ENCODE measurements around the gene FGF7.
"Not testable (repeated sequence)": the region's sequence is repeated elsewhere in the genome, so short reads cannot be mapped to it uniquely, and the experiment has no call there.

Gene FGF7

GRCh38 chr15:49441816-49442215 lies 18.8 kb downstream of the FGF7 start:
- Histone ChIP-seq H3K4me3 (ENCODE audit: low read length) (no peak overlapping the region), H3K9ac (ENCODE audit: low read length) (no peak overlapping the region), H3K27me3 (ENCODE audit: control insufficient read depth, insufficient read depth, low read length) (no peaks in the 10 kb centered on the region), H3K9me3 (ENCODE audit: control insufficient read depth, low read length) (no peaks in the 10 kb centered on the region), H3K4me1 (ENCODE audit: control insufficient read depth, insufficient read depth, low read length) (no peaks in the 10 kb centered on the region), H3K36me3 (ENCODE audit: control insufficient read depth, insufficient read depth, low read length) (no peaks in the 10 kb centered on the region)

GRCh38 chr15:49452595-49452994 lies 29.6 kb downstream of the FGF7 start:
- Histone ChIP-seq H3K4me3 (ENCODE audit: low read length) (no peak overlapping the region), H3K36me3 (ENCODE audit: control insufficient read depth, insufficient read depth, low read length) (no peaks in the 10 kb centered on the region), H3K27me3 (ENCODE audit: control insufficient read depth, insufficient read depth, low read length) (no peaks in the 10 kb centered on the region), H3K9me3 (ENCODE audit: control insufficient read depth, low read length) (no peaks in the 10 kb centered on the region), H3K4me1 (ENCODE audit: control insufficient read depth, insufficient read depth, low read length) (no peaks in the 10 kb centered on the region), H3K9ac (ENCODE audit: low read length) (no peak overlapping the region)

GRCh38 chr15:49456166-49456565 lies 33.1 kb downstream of the FGF7 start:
- Histone ChIP-seq H3K4me1 (ENCODE audit: control insufficient read depth, insufficient read depth, low read length) (no peaks in the 10 kb centered on the region), H3K9me3 (ENCODE audit: control insufficient read depth, low read length) (no peaks in the 10 kb centered on the region), H3K4me3 (ENCODE audit: low read length) (no peak overlapping the region), H3K36me3 (ENCODE audit: control insufficient read depth, insufficient read depth, low read length) (no peaks in the 10 kb centered on the region), H3K27me3 (ENCODE audit: control insufficient read depth, insufficient read depth, low read length) (no peaks in the 10 kb centered on the region), H3K9ac (ENCODE audit: low read length) (no peak overlapping the region)

- H3K27me3 ChIP-seq (ENCODE audit: control insufficient read depth, insufficient read depth, low read length) = no peaks in the 10 kb centered on the region
- no peak overlapping the region for H3K9ac ChIP-seq (ENCODE audit: low read length)
- no peaks in the 10 kb centered on the region for H3K9me3 ChIP-seq (ENCODE audit: control insufficient read depth, low read length)
- no peak overlapping the region for H3K4me3 ChIP-seq (ENCODE audit: low read length)
- H3K36me3 ChIP-seq (ENCODE audit: control insufficient read depth, insufficient read depth, low read length) = no peaks in the 10 kb centered on the region
- H3K4me1 ChIP-seq (ENCODE audit: control insufficient read depth, insufficient read depth, low read length) = no peaks in the 10 kb centered on the region
Measured at GRCh38 chr15:49458145-49458544, 35.1 kb downstream of the FGF7 start.

GRCh38 chr15:49460411-49460941 lies 37.4 kb downstream of the FGF7 start:
- Histone ChIP-seq H3K4me3 (ENCODE audit: low read length) (no peak overlapping the region), H3K27me3 (ENCODE audit: control insufficient read depth, insufficient read depth, low read length) (no peaks in the 10 kb centered on the region), H3K36me3 (ENCODE audit: control insufficient read depth, insufficient read depth, low read length) (no peaks in the 10 kb centered on the region), H3K4me1 (ENCODE audit: control insufficient read depth, insufficient read depth, low read length) (no peaks in the 10 kb centered on the region), H3K9me3 (ENCODE audit: control insufficient read depth, low read length) (no peaks in the 10 kb centered on the region), H3K9ac (ENCODE audit: low read length) (no peak overlapping the region)

- Histone ChIP-seq H3K9ac (ENCODE audit: low read length) (no peak overlapping the region), H3K36me3 (ENCODE audit: control insufficient read depth, insufficient read depth, low read length) (no peaks in the 10 kb centered on the region), H3K9me3 (ENCODE audit: control insufficient read depth, low read length) (no peaks in the 10 kb centered on the region), H3K27me3 (ENCODE audit: control insufficient read depth, insufficient read depth, low read length) (no peaks in the 10 kb centered on the region), H3K4me3 (ENCODE audit: low read length) (no peak overlapping the region), H3K4me1 (ENCODE audit: control insufficient read depth, insufficient read depth, low read length) (no peaks in the 10 kb centered on the region)
Measured at GRCh38 chr15:49462232-49462844, 39.3 kb downstream of the FGF7 start.

GRCh38 chr15:49464522-49464921 lies 41.5 kb downstream of the FGF7 start:
- Histone ChIP-seq H3K36me3 (ENCODE audit: control insufficient read depth, insufficient read depth, low read length) (no peaks in the 10 kb centered on the region), H3K9me3 (ENCODE audit: control insufficient read depth, low read length) (no peaks in the 10 kb centered on the region), H3K4me3 (ENCODE audit: low read length) (no peak overlapping the region), H3K27me3 (ENCODE audit: control insufficient read depth, insufficient read depth, low read length) (no peaks in the 10 kb centered on the region), H3K4me1 (ENCODE audit: control insufficient read depth, insufficient read depth, low read length) (no peaks in the 10 kb centered on the region), H3K9ac (ENCODE audit: low read length) (no peak overlapping the region)

GRCh38 chr15:49466119-49466518 lies 43.1 kb downstream of the FGF7 start:
- Histone ChIP-seq H3K4me3 (ENCODE audit: low read length) (no peak overlapping the region), H3K9me3 (ENCODE audit: control insufficient read depth, low read length) (no peaks in the 10 kb centered on the region), H3K27me3 (ENCODE audit: control insufficient read depth, insufficient read depth, low read length) (no peaks in the 10 kb centered on the region), H3K4me1 (ENCODE audit: control insufficient read depth, insufficient read depth, low read length) (no peaks in the 10 kb centered on the region), H3K9ac (ENCODE audit: low read length) (no peak overlapping the region), H3K36me3 (ENCODE audit: control insufficient read depth, insufficient read depth, low read length) (no peaks in the 10 kb centered on the region)

- Histone ChIP-seq H3K4me3 (ENCODE audit: low read length) (no peak overlapping the region), H3K36me3 (ENCODE audit: control insufficient read depth, insufficient read depth, low read length) (no peaks in the 10 kb centered on the region), H3K9ac (ENCODE audit: low read length) (no peak overlapping the region), H3K9me3 (ENCODE audit: control insufficient read depth, low read length) (no peaks in the 10 kb centered on the region), H3K27me3 (ENCODE audit: control insufficient read depth, insufficient read depth, low read length) (no peaks in the 10 kb centered on the region), H3K4me1 (ENCODE audit: control insufficient read depth, insufficient read depth, low read length) (no peaks in the 10 kb centered on the region)
Measured at GRCh38 chr15:49467746-49468480, 44.9 kb downstream of the FGF7 start.

GRCh38 chr15:49468481-49468839 lies 45.4 kb downstream of the FGF7 start:
- Histone ChIP-seq H3K4me3 (ENCODE audit: low read length) (no peak overlapping the region), H3K9ac (ENCODE audit: low read length) (no peak overlapping the region), H3K9me3 (ENCODE audit: control insufficient read depth, low read length) (no peaks in the 10 kb centered on the region), H3K27me3 (ENCODE audit: control insufficient read depth, insufficient read depth, low read length) (no peaks in the 10 kb centered on the region), H3K4me1 (ENCODE audit: control insufficient read depth, insufficient read depth, low read length) (no peaks in the 10 kb centered on the region), H3K36me3 (ENCODE audit: control insufficient read depth, insufficient read depth, low read length) (no peaks in the 10 kb centered on the region)

GRCh38 chr15:49471248-49471647 lies 48.2 kb downstream of the FGF7 start:
- not testable (repeated sequence) for H3K4me1 ChIP-seq (ENCODE audit: control insufficient read depth, insufficient read depth, low read length); H3K27me3 ChIP-seq (ENCODE audit: control insufficient read depth, insufficient read depth, low read length); H3K9me3 ChIP-seq (ENCODE audit: control insufficient read depth, low read length); H3K9ac ChIP-seq (ENCODE audit: low read length); H3K36me3 ChIP-seq (ENCODE audit: control insufficient read depth, insufficient read depth, low read length); H3K4me3 ChIP-seq (ENCODE audit: low read length)

GRCh38 chr15:49471733-49472132 lies 48.7 kb downstream of the FGF7 start:
- Histone ChIP-seq H3K27me3 (ENCODE audit: control insufficient read depth, insufficient read depth, low read length) (no peaks in the 10 kb centered on the region), H3K9ac (ENCODE audit: low read length) (no peak overlapping the region), H3K36me3 (ENCODE audit: control insufficient read depth, insufficient read depth, low read length) (no peaks in the 10 kb centered on the region), H3K9me3 (ENCODE audit: control insufficient read depth, low read length) (no peaks in the 10 kb centered on the region), H3K4me1 (ENCODE audit: control insufficient read depth, insufficient read depth, low read length) (no peaks in the 10 kb centered on the region), H3K4me3 (ENCODE audit: low read length) (no peak overlapping the region)

Data from mucosa of stomach (tissue), 1 donor.